Measurements from ENCODE around the gene PAX8. TPM values are rescaled to one million over a fixed set of nuclear protein-coding genes. Genes with fewer than 3 reads are reported as not detected.

PAX8 gene
- polyA plus RNA-seq, 1 of the 3 experiments (the other 2 are of a cell fraction) = 0.23 TPM

GRCh38 chr2:113253453-113253852, 25.3 kb downstream of the PAX8 start:
- Histone ChIP-seq H4K20me1 (ENCODE audit: insufficient read depth) (no peaks in the 10 kb centered on the region), H3K4me3 (ENCODE audit: low read depth in 2 of 2, low read length in 1 of 2) (no peak overlapping the region), H2AFZ (ENCODE audit: low read depth) (no peak overlapping the region), H3K9ac (no peak overlapping the region), H3K4me2 (no peak overlapping the region), H3K9me2 (no peaks in the 10 kb centered on the region), H3K9me3 (no peaks in the 10 kb centered on the region), H3F3A (replicated peaks; ENCODE audit: insufficient read depth) (no peaks in the 10 kb centered on the region), H3K36me3 (replicated peaks in 1 of 2; ENCODE audit: control insufficient read depth in 1 of 2, insufficient read depth in 2 of 2, low read length in 1 of 2) (no peaks in the 10 kb centered on the region), H3K79me2 (ENCODE audit: insufficient read depth) (no peaks in the 10 kb centered on the region), H3K4me1 (ENCODE audit: control insufficient read depth in 1 of 2, insufficient read depth in 2 of 2, low read depth in 1 of 2, low read length in 1 of 2) (no peaks in the 10 kb centered on the region), H3K27me3 (ENCODE audit: insufficient read depth) (peaks cover 22% of the 10 kb centered on the region; the same call in 1 of the 2 replicates), H3K27ac (ENCODE audit: low read depth in 2 of 2, low read length in 1 of 2) (no peak overlapping the region)
- POLR2A ChIA-PET = no interaction called here
- 23% methylated on average over 4 of the region's 4 CpGs for WGBS (ENCODE audit: low lambda C conversion rate)
- DNase-seq = no peak
- TF ChIP-seq MXI1 (IDR thresholded peaks at IDR 0.05; ENCODE audit: low read depth, low read length) = no peak
- TF ChIP-seq, protein P1, sequence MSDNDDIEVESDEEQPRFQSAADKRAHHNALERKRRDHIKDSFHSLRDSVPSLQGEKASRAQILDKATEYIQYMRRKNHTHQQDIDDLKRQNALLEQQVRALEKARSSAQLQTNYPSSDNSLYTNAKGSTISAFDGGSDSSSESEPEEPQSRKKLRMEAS (IDR thresholded peaks at IDR 0.05; ENCODE audit: low read depth) = no peak
- no peak for TF ChIP-seq YY1 (IDR thresholded peaks at IDR 0.05; ENCODE audit: low read depth)
- CTCF ChIA-PET = interaction anchor here (0.9 to 4.4 kb wide), 4 partner anchors 55 to 137 kb away, joined by 3 to 17 read pairs (median 4); no protein-coding TSS in a partner anchor

GRCh38 chr2:113252047-113252590, 26.6 kb downstream of the PAX8 start:
- Histone ChIP-seq H3K36me3 (replicated peaks in 1 of 2; ENCODE audit: control insufficient read depth in 1 of 2, insufficient read depth in 2 of 2, low read length in 1 of 2) (no peaks in the 10 kb centered on the region), H3K4me1 (ENCODE audit: control insufficient read depth in 1 of 2, insufficient read depth in 2 of 2, low read depth in 1 of 2, low read length in 1 of 2) (no peaks in the 10 kb centered on the region), H3K4me2 (no peak overlapping the region), H3K79me2 (ENCODE audit: insufficient read depth) (no peaks in the 10 kb centered on the region), H3K9ac (no peak overlapping the region), H4K20me1 (ENCODE audit: insufficient read depth) (no peaks in the 10 kb centered on the region), H3K4me3 (ENCODE audit: low read depth in 2 of 2, low read length in 1 of 2) (no peak overlapping the region), H3K27me3 (ENCODE audit: insufficient read depth) (peaks cover 16% of the 10 kb centered on the region; the same call in 1 of the 2 replicates), H3K27ac (ENCODE audit: low read depth in 2 of 2, low read length in 1 of 2) (no peak overlapping the region), H3F3A (replicated peaks; ENCODE audit: insufficient read depth) (no peaks in the 10 kb centered on the region), H3K9me2 (no peaks in the 10 kb centered on the region), H2AFZ (ENCODE audit: low read depth) (no peak overlapping the region), H3K9me3 (no peaks in the 10 kb centered on the region)
- TF ChIP-seq RAD21 (IDR thresholded peaks at IDR 0.05; ENCODE audit: low read length) = no peak
- TF ChIP-seq, protein P2, sequence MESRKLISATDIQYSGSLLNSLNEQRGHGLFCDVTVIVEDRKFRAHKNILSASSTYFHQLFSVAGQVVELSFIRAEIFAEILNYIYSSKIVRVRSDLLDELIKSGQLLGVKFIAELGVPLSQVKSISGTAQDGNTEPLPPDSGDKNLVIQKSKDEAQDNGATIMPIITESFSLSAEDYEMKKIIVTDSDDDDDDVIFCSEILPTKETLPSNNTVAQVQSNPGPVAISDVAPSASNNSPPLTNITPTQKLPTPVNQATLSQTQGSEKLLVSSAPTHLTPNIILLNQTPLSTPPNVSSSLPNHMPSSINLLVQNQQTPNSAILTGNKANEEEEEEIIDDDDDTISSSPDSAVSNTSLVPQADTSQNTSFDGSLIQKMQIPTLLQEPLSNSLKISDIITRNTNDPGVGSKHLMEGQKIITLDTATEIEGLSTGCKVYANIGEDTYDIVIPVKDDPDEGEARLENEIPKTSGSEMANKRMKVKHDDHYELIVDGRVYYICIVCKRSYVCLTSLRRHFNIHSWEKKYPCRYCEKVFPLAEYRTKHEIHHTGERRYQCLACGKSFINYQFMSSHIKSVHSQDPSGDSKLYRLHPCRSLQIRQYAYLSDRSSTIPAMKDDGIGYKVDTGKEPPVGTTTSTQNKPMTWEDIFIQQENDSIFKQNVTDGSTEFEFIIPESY (IDR thresholded peaks at IDR 0.05; ENCODE audit: borderline replicate concordance, low read depth) = no peak
- no peak for TF ChIP-seq TAF1 (IDR thresholded peaks at IDR 0.05; ENCODE audit: borderline replicate concordance, low read depth, low read length)
- TF ChIP-seq REST (IDR thresholded peaks at IDR 0.05; ENCODE audit: low read depth, low read length) = no peak
- TF ChIP-seq RXRA (IDR thresholded peaks at IDR 0.05; ENCODE audit: borderline replicate concordance, low read depth) = no peak
- no peak for TF ChIP-seq FOSL2 (IDR thresholded peaks at IDR 0.05; ENCODE audit: borderline replicate concordance, low read depth)
- TF ChIP-seq MEF2A (IDR thresholded peaks at IDR 0.05; ENCODE audit: borderline replicate concordance, low read depth) = no peak
- no peak for TF ChIP-seq TEAD4 (IDR thresholded peaks at IDR 0.05; ENCODE audit: borderline replicate concordance, insufficient read depth)
- no peak for TF ChIP-seq IRF3 (IDR thresholded peaks at IDR 0.05; ENCODE audit: low read depth, low read length)
- no peak for TF ChIP-seq ELF1 (IDR thresholded peaks at IDR 0.05)
- TF ChIP-seq USF2 (IDR thresholded peaks at IDR 0.05; ENCODE audit: borderline replicate concordance, low read depth, low read length) = no peak
- TF ChIP-seq GATA2 (CRISPR knock-in tag; IDR thresholded peaks at IDR 0.05) = no peak
- TF ChIP-seq TCF12 (IDR thresholded peaks at IDR 0.05) = no peak
- WGBS (ENCODE audit: low lambda C conversion rate) = 71% methylated on average over 3 of the region's 3 CpGs
- POLR2A ChIA-PET = no interaction called here
- DNase-seq = no peak
- CTCF ChIA-PET = interaction anchor here (0.9 to 1.7 kb wide), 6 partner anchors 31 to 138 kb away, joined by 3 to 10 read pairs (median 5); no protein-coding TSS in a partner anchor
